Measurements from ENCODE around the gene PIM2.
A peak's percentile ranks its signal among the peaks of the same experiment; 100 is the strongest.

PIM2 gene

GRCh38 chrX:48918643-48919340 is at the start of gene PIM2:
PIM2 (minus strand) TSS chrX:48919024; CDS start chrX:48918834, 190 bp downstream.
- DNase-seq, result peak; percentile 96

GRCh38 chrX:48968377-48968776 is 49.6 kb upstream of the PIM2 start:
- no peak for DNase-seq

- DNase-seq, result peak; percentile 22
Observed at GRCh38 chrX:48966796-48967579, 48.2 kb upstream of the PIM2 start.

- no peak for DNase-seq
Observed at GRCh38 chrX:48965959-48966358, 47.1 kb upstream of the PIM2 start.

GRCh38 chrX:48961585-48962091 is 42.8 kb upstream of the PIM2 start:
- DNase-seq, result no peak

- peak; percentile 72 for DNase-seq
Observed at GRCh38 chrX:48960291-48960690, 41.5 kb upstream of the PIM2 start.

- peak; percentile 29 for DNase-seq
Observed at GRCh38 chrX:48958635-48959094, 39.8 kb upstream of the PIM2 start.

GRCh38 chrX:48957827-48958634 is 39.2 kb upstream of the PIM2 start:
- DNase-seq, result peak; percentile 96

GRCh38 chrX:48957477-48957826 is 38.6 kb upstream of the PIM2 start, which contains the start of gene OTUD5:
OTUD5 (minus strand) TSS chrX:48957607; CDS start chrX:48957570, 37 bp downstream.
- DNase-seq, result no peak

GRCh38 chrX:48956728-48957414 is 38.0 kb upstream of the PIM2 start:
- DNase-seq, result peak; percentile 16

GRCh38 chrX:48948589-48948988 is 29.8 kb upstream of the PIM2 start:
- DNase-seq, result no peak

GRCh38 chrX:48945517-48946348 is 26.9 kb upstream of the PIM2 start:
- DNase-seq, result peak; percentile 61

GRCh38 chrX:48942895-48943294 is 24.1 kb upstream of the PIM2 start:
- no peak for DNase-seq

GRCh38 chrX:48940404-48940955 is 21.7 kb upstream of the PIM2 start:
- peak; percentile 65 for DNase-seq

GRCh38 chrX:48939524-48940228 is 20.9 kb upstream of the PIM2 start:
- DNase-seq, result peak; percentile 73

- DNase-seq, result peak; percentile 94
Observed at GRCh38 chrX:48938721-48939425, 20.0 kb upstream of the PIM2 start.

GRCh38 chrX:48937054-48937907 is 18.5 kb upstream of the PIM2 start:
- peak; percentile 89 for DNase-seq

- DNase-seq, result no peak
Observed at GRCh38 chrX:48936429-48937053, 17.7 kb upstream of the PIM2 start.
